HG02678 (cell line): ENCODE measurements around the gene P2RY2.

ENCODE experiments used
- ATAC-seq: cut with Tn5 transposase; IDR thresholded peaks from one replicate; pipeline ENCODE4 v1.9.1; 2021; ENCODE audit warnings: mild to moderate bottlenecking, moderate library complexity; ENCODE audit not compliant: unreplicated experiment

P2RY2 gene

GRCh38 chr11:73240190-73240781 lies 22.2 kb downstream of the P2RY2 start:
- no peak for ATAC-seq

GRCh38 chr11:73241300-73241699 lies 23.2 kb downstream of the P2RY2 start:
- ATAC-seq: no peak

GRCh38 chr11:73242251-73243092 lies 24.4 kb downstream of the P2RY2 start:
- peak; percentile 65 for ATAC-seq

- no peak for ATAC-seq
Observed at GRCh38 chr11:73243093-73243485, 25.0 kb downstream of the P2RY2 start.

GRCh38 chr11:73244589-73245240 lies 26.6 kb downstream of the P2RY2 start:
- no peak for ATAC-seq

GRCh38 chr11:73245461-73245860 lies 27.4 kb downstream of the P2RY2 start:
- ATAC-seq: no peak

- ATAC-seq: no peak
Observed at GRCh38 chr11:73246303-73246702, 28.2 kb downstream of the P2RY2 start.

- ATAC-seq: no peak
Observed at GRCh38 chr11:73248526-73249185, 30.6 kb downstream of the P2RY2 start.

GRCh38 chr11:73249304-73249703 lies 31.2 kb downstream of the P2RY2 start:
- peak; percentile 63 for ATAC-seq

GRCh38 chr11:73249853-73250783 lies 32.0 kb downstream of the P2RY2 start:
- ATAC-seq: no peak

GRCh38 chr11:73252577-73253191 lies 34.6 kb downstream of the P2RY2 start:
- ATAC-seq: no peak

- no peak for ATAC-seq
Observed at GRCh38 chr11:73257342-73258103, 39.4 kb downstream of the P2RY2 start.

- no peak for ATAC-seq
Observed at GRCh38 chr11:73258104-73259035, 40.3 kb downstream of the P2RY2 start.

GRCh38 chr11:73259406-73260126 lies 41.5 kb downstream of the P2RY2 start:
- no peak for ATAC-seq

- ATAC-seq: no peak
Observed at GRCh38 chr11:73260127-73260457, 42.0 kb downstream of the P2RY2 start.

GRCh38 chr11:73262851-73263495 lies 44.9 kb downstream of the P2RY2 start:
- no peak for ATAC-seq

GRCh38 chr11:73263640-73264039 lies 45.6 kb downstream of the P2RY2 start:
- no peak for ATAC-seq
